NOMO-1 (cell line): ENCODE data around the gene TTLL11.

Experiments
- DNase-seq, 2 experiments: peaks; one replicate each; lab custom pipeline; 2025; ENCODE audit not compliant: unreplicated experiment in 2 of 2; lab: John Stamatoyannopoulos, UW

The TTLL11 gene

GRCh38 chr9:121840838-121841760 lies 252.0 kb downstream of the TTLL11 start:
- DNase-seq = no peak

- DNase-seq = no peak
Observed at GRCh38 chr9:121839726-121840500, 253.2 kb downstream of the TTLL11 start.

- no peak for DNase-seq
Observed at GRCh38 chr9:121838746-121839669, 254.1 kb downstream of the TTLL11 start.

- no peak for DNase-seq
Observed at GRCh38 chr9:121837113-121837961, 255.8 kb downstream of the TTLL11 start.

- DNase-seq = no peak
Observed at GRCh38 chr9:121836366-121836885, 256.7 kb downstream of the TTLL11 start.

GRCh38 chr9:121835587-121836365 lies 257.3 kb downstream of the TTLL11 start:
- DNase-seq = no peak

GRCh38 chr9:121833061-121833460 lies 260.0 kb downstream of the TTLL11 start:
- no peak for DNase-seq

GRCh38 chr9:121831869-121832268 lies 261.2 kb downstream of the TTLL11 start:
- no peak for DNase-seq

GRCh38 chr9:121830441-121831140 lies 262.5 kb downstream of the TTLL11 start:
- DNase-seq = no peak

GRCh38 chr9:121827251-121827967 lies 265.7 kb downstream of the TTLL11 start:
- DNase-seq = no peak

GRCh38 chr9:121826711-121827110 lies 266.4 kb downstream of the TTLL11 start:
- no peak for DNase-seq

- no peak for DNase-seq
Observed at GRCh38 chr9:121825031-121825691, 267.9 kb downstream of the TTLL11 start.

- DNase-seq = no peak
Observed at GRCh38 chr9:121824651-121825030, 268.5 kb downstream of the TTLL11 start.

- no peak for DNase-seq
Observed at GRCh38 chr9:121823451-121824169, 269.5 kb downstream of the TTLL11 start.

GRCh38 chr9:121822093-121823085 lies 270.7 kb downstream of the TTLL11 start:
- no peak for DNase-seq
